Activated CD4-positive, alpha-beta T cell treated with anti-CD3 and anti-CD28 coated beads, Interleukin-2, Interleukin-4, amounts not matched to agents 100 ng/mL and 50 ng/mL, durations not matched to agents 16 hours and 8 hours (primary cell): ENCODE data around the gene ASB8.
"Not testable (repeated sequence)": the region's sequence is repeated elsewhere in the genome, so short reads cannot be mapped to it uniquely, and the experiment has no call there.

Experiments used
- DNase-seq: peaks from one replicate; pipeline ENCODE4 v3.0.0-alpha.2; 2020; ENCODE audit warnings: low spot score

The ASB8 gene

GRCh38 chr12:48142818-48143674 lies 14.3 kb downstream of the ASB8 start:
- no peak for DNase-seq

- DNase-seq, result no peak
Observed at GRCh38 chr12:48135027-48135426, 22.3 kb downstream of the ASB8 start.

- no peak for DNase-seq
Observed at GRCh38 chr12:48132826-48133225, 24.5 kb downstream of the ASB8 start.

- no peak for DNase-seq
Observed at GRCh38 chr12:48131517-48131916, 25.8 kb downstream of the ASB8 start.

GRCh38 chr12:48129376-48129775 lies 27.9 kb downstream of the ASB8 start:
- no peak for DNase-seq

- DNase-seq, result no peak
Observed at GRCh38 chr12:48128800-48129199, 28.5 kb downstream of the ASB8 start.

- DNase-seq, result no peak
Observed at GRCh38 chr12:48126953-48127630, 30.2 kb downstream of the ASB8 start.

- no peak for DNase-seq
Observed at GRCh38 chr12:48125985-48126384, 31.3 kb downstream of the ASB8 start.

GRCh38 chr12:48125542-48125941 lies 31.8 kb downstream of the ASB8 start:
- not testable (repeated sequence) for DNase-seq

- DNase-seq, result no peak
Observed at GRCh38 chr12:48123169-48123568, 34.1 kb downstream of the ASB8 start.

GRCh38 chr12:48122065-48122834 lies 35.1 kb downstream of the ASB8 start:
- no peak for DNase-seq

GRCh38 chr12:48121522-48121921 lies 35.8 kb downstream of the ASB8 start:
- DNase-seq, result no peak

GRCh38 chr12:48119834-48120195 lies 37.5 kb downstream of the ASB8 start:
- DNase-seq, result no peak

GRCh38 chr12:48119078-48119833 lies 38.1 kb downstream of the ASB8 start, which contains the start of gene PFKM:
Gene PFKM, plus strand, starts transcription at chr12:48119364. Its CDS starts 3,411 bp downstream, at chr12:48122775.
- DNase-seq, result peak; percentile 88

- DNase-seq, result no peak
Observed at GRCh38 chr12:48118284-48118871, 38.9 kb downstream of the ASB8 start.

GRCh38 chr12:48115957-48116356 lies 41.4 kb downstream of the ASB8 start:
- no peak for DNase-seq

GRCh38 chr12:48111312-48111693 lies 46.0 kb downstream of the ASB8 start:
- not testable (repeated sequence) for DNase-seq

GRCh38 chr12:48110691-48111311 lies 46.5 kb downstream of the ASB8 start:
- no peak for DNase-seq

GRCh38 chr12:48109424-48109823 lies 47.9 kb downstream of the ASB8 start:
- no peak for DNase-seq

- no peak for DNase-seq
Observed at GRCh38 chr12:48106681-48107613, 50.4 kb downstream of the ASB8 start.
